Measurements from ENCODE around the gene MCRS1.
"Not testable (repeated sequence)": the region's sequence is repeated elsewhere in the genome, so short reads cannot be mapped to it uniquely, and the experiment has no call there.

The MCRS1 gene

GRCh38 chr12:49531745-49532144, 36.2 kb downstream of the MCRS1 start:
- intact Hi-C loops (cut with DNase I) = no loop called here
- no peak for DNase-seq

- intact Hi-C loops (cut with DNase I) = no loop called here
- no peak for DNase-seq
Measured at GRCh38 chr12:49529414-49529813, 38.5 kb downstream of the MCRS1 start.

- DNase-seq = no peak
- intact Hi-C loops (cut with DNase I) = no loop called here
Measured at GRCh38 chr12:49527361-49528130, 40.4 kb downstream of the MCRS1 start.

- intact Hi-C loops (cut with DNase I) = no loop called here
- no peak for DNase-seq
Measured at GRCh38 chr12:49525942-49526341, 42.0 kb downstream of the MCRS1 start.

GRCh38 chr12:49524660-49525324, 43.1 kb downstream of the MCRS1 start:
- intact Hi-C loops (cut with DNase I) = no loop called here
- no peak for DNase-seq

- intact Hi-C loops (cut with DNase I) = no loop called here
- DNase-seq = no peak
Measured at GRCh38 chr12:49521389-49521788, 46.6 kb downstream of the MCRS1 start.

- intact Hi-C loops (cut with DNase I) = no loop called here
Measured at GRCh38 chr12:49519574-49519936, 48.4 kb downstream of the MCRS1 start.

GRCh38 chr12:49518914-49519573, 48.9 kb downstream of the MCRS1 start:
- intact Hi-C loops (cut with DNase I) = no loop called here
- no peak for DNase-seq

More at GRCh38 chr12:49519574-49519936, 48.4 kb downstream of the MCRS1 start:
- DNase-seq = no peak

- intact Hi-C loops (cut with DNase I) = loop anchor here (2.0 kb wide), 1 partner anchor 156 kb away; no protein-coding TSS in a partner anchor
Measured at GRCh38 chr12:49515266-49515665, 52.7 kb downstream of the MCRS1 start.

GRCh38 chr12:49512546-49512945, 55.4 kb downstream of the MCRS1 start:
- intact Hi-C loops (cut with DNase I) = no loop called here
- DNase-seq = no peak

More at GRCh38 chr12:49515266-49515665, 52.7 kb downstream of the MCRS1 start:
- no peak for DNase-seq

- intact Hi-C loops (cut with DNase I) = no loop called here
Measured at GRCh38 chr12:49511410-49511809, 56.5 kb downstream of the MCRS1 start.

GRCh38 chr12:49509681-49510080, 58.3 kb downstream of the MCRS1 start:
- DNase-seq; intact Hi-C loops (cut with DNase I): not testable (repeated sequence)

More at GRCh38 chr12:49511410-49511809, 56.5 kb downstream of the MCRS1 start:
- DNase-seq = no peak
